Right atrium auricular region (tissue), 2 donors: ENCODE results near the gene CLPX. TPM values are rescaled to one million over a fixed set of nuclear protein-coding genes. Genes with fewer than 3 reads are reported as not detected.

ENCODE experiments used
- DNase-seq: peaks from one replicate; pipeline ENCODE4 v3.0.0-alpha.2; 2019; ENCODE audit warnings: low spot score
- H3K27ac ChIP-seq, 2 donors: fragments of 200-600 bp; sonication (generic); 1 replicate in 1 of 2; 2 replicates in 1 of 2; pipeline ENCODE4 v1.5.1; 2016 to 2019
- H3K27me3 ChIP-seq, 2 donors: fragments of 200-600 bp; sonication (generic); one replicate each; pipeline versions ENCODE4 v1.5.1 to v1.6.0; 2017 to 2019
- H3K36me3 ChIP-seq: fragments of 200-600 bp; sonication (generic); one replicate; pipeline ENCODE4 v1.5.1; 2016
- H3K4me1 ChIP-seq, 2 donors: fragments of 200-600 bp; sonication (generic); one replicate each; pipeline versions ENCODE4 v1.5.1 to v1.6.0; 2017 to 2019
- H3K4me3 ChIP-seq, 2 donors: fragments of 200-600 bp; sonication (generic); 1 replicate in 1 of 2; 2 replicates in 1 of 2; pipeline ENCODE4 v1.5.1; 2017 to 2019; ENCODE audit warnings: mild to moderate bottlenecking in 1 of 2, moderate library complexity in 1 of 2
- H3K9me3 ChIP-seq, 2 donors: fragments of 200-600 bp; sonication (generic); one replicate each; pipeline ENCODE4 v1.5.1; 2019
- CTCF ChIP-seq, 2 donors: fragments of 200-600 bp; sonication (generic); IDR thresholded peaks; one replicate each; pipeline ENCODE4 v1.5.1; 2019; ENCODE audit warnings: antibody characterized with exemption in 2 of 2
- total RNA-seq, 2 donors: library from RNA; depleted of rRNA; stranded (reverse); fragments of >200 nt; gene quantifications; one replicate each; pipeline ENCODE4 v1.1.0, GENCODE V29; 2016

Gene CLPX
- total RNA-seq, 2 donors from 2014 or later: 28.8 to 39.5 TPM

GRCh38 chr15:65134538-65134937 lies 50.6 kb downstream of the CLPX start:
- no peak overlapping the region for H3K4me3 ChIP-seq
- no peak for DNase-seq

GRCh38 chr15:65133548-65134200 lies 51.5 kb downstream of the CLPX start, which contains the start of gene PDCD7:
Gene PDCD7 (minus strand): TSS chr15:65133808. CDS start chr15:65133781, 27 bp downstream.
- H3K4me3 ChIP-seq: peak within 1 kb of the TSS; percentile 93 to 95
- peaks cover 7% of the 10 kb centered on the region for H3K36me3 ChIP-seq
- peak within 1 kb of the TSS; percentile 84 to 85 for H3K27ac ChIP-seq
- DNase-seq: peak; percentile 87
- no peak for TF ChIP-seq CTCF (IDR thresholded peaks at IDR 0.05)
- H3K27me3 ChIP-seq: no peaks in the 10 kb centered on the region
- peaks cover 0 to 28% of the 10 kb centered on the region in 2 donors for H3K4me1 ChIP-seq
- no peaks in the 10 kb centered on the region for H3K9me3 ChIP-seq

More at GRCh38 chr15:65134538-65134937, 50.6 kb downstream of the CLPX start:
- TF ChIP-seq CTCF (IDR thresholded peaks at IDR 0.05): no peak
- Histone ChIP-seq H3K27me3 (no peaks in the 10 kb centered on the region), H3K36me3 (no peaks in the 10 kb centered on the region), H3K4me1 (peaks cover 0 to 28% of the 10 kb centered on the region in 2 donors), H3K9me3 (no peaks in the 10 kb centered on the region), H3K27ac (no peak overlapping the region)

- peak overlapping the region; percentile 84 to 85 for H3K27ac ChIP-seq
- no peak for DNase-seq
- H3K4me1 ChIP-seq: peaks cover 0 to 28% of the 10 kb centered on the region in 2 donors
- H3K9me3 ChIP-seq: no peaks in the 10 kb centered on the region
- H3K27me3 ChIP-seq: no peaks in the 10 kb centered on the region
- H3K4me3 ChIP-seq: peak overlapping the region; percentile 93 to 95
- peaks cover 14% of the 10 kb centered on the region for H3K36me3 ChIP-seq
- TF ChIP-seq CTCF (IDR thresholded peaks at IDR 0.05): no peak
Measured at GRCh38 chr15:65132878-65133547, 52.1 kb downstream of the CLPX start.

GRCh38 chr15:65130941-65131340 lies 54.2 kb downstream of the CLPX start:
- no peak for TF ChIP-seq CTCF (IDR thresholded peaks at IDR 0.05)
- DNase-seq: no peak
- H3K36me3 ChIP-seq: peaks cover 32% of the 10 kb centered on the region
- H3K4me3 ChIP-seq: no peak overlapping the region
- H3K27ac ChIP-seq: no peak overlapping the region
- no peaks in the 10 kb centered on the region for H3K9me3 ChIP-seq
- peaks cover 0 to 28% of the 10 kb centered on the region in 2 donors for H3K4me1 ChIP-seq
- H3K27me3 ChIP-seq: no peaks in the 10 kb centered on the region

- no peaks in the 10 kb centered on the region for H3K27me3 ChIP-seq
- no peak for DNase-seq
- H3K36me3 ChIP-seq: peaks cover 62% of the 10 kb centered on the region
- H3K27ac ChIP-seq: no peak overlapping the region
- no peak overlapping the region for H3K4me3 ChIP-seq
- H3K9me3 ChIP-seq: no peaks in the 10 kb centered on the region
- H3K4me1 ChIP-seq: no peaks in the 10 kb centered on the region
- TF ChIP-seq CTCF (IDR thresholded peaks at IDR 0.05): no peak
Measured at GRCh38 chr15:65115542-65115941, 69.6 kb downstream of the CLPX start.
